Activated gamma-delta T cell treated with Interleukin-2 at 50 U/mL for 16 hours (primary cell): ENCODE measurements around the gene PIGQ.

Experiments used
- DNase-seq: peaks from one replicate; pipeline ENCODE4 v3.0.0-alpha.2; 2020

The PIGQ gene

DNA sequence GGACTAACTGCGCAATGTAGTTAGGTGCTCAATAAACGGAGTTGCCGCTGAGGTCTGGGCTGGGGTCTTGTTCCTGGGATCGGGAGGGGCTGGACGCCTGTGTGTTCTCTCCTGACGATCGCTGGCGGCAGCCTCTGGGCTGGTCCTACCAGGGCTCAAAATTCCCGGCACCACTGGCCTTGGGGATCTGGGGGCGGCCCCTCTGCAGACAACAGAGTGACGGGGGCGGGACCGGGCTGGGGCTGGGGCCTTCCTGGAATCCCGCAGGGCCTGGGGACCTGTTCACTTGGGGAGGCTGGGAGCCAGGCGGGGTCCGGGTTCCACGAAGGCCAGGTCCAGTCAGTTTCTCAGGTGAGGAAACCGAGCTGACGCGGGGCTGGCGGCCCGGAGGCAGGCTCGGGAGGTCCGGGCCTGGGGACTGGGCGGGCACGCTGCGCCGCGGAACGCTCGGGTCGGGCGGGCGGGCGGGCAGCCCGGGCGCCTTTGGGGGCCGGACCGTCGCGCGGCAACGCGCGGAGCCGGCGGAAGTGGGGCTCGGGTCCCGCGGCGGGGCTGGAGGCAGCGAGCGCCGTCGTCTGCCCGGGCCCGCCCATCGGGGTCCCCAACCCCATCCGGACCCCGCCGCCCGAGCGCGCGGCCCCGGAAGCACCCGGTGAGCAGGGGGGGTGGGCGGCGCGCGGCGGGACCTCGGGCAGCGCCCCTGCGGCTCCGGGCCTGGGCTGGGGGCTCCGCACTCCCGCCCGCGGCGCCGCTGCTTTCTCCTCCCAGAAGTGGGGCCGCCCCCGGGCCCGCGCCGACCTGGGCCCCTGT is at the start of gene PIGQ:
TSS of gene PIGQ (plus strand) at position 524 of the 810 bp plus-strand sequence. CDS start 4,107 bp downstream, outside the sequence.
- peak; percentile 52 for DNase-seq

DNA sequence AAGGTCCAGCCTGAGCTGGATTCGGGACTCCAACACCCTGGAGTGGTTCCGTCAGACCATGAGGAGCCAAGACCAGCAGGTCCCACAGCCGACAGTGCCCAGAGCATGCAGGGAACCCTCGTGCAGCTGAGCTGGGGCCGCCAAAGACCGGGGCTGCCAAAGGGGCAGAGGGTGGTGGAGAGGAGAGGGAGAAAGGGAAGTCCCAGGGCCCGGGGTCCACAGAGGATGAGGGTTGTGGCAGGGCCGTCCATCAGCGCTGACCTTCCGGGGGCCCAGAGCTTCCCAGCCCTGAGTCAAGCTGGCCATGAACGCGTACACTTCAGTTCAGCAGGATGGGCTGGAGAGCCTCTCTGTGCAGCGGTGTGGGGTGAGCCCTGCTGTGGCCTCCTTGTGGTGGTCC is 48.9 kb upstream of the PIGQ start:
- no peak for DNase-seq

DNA sequence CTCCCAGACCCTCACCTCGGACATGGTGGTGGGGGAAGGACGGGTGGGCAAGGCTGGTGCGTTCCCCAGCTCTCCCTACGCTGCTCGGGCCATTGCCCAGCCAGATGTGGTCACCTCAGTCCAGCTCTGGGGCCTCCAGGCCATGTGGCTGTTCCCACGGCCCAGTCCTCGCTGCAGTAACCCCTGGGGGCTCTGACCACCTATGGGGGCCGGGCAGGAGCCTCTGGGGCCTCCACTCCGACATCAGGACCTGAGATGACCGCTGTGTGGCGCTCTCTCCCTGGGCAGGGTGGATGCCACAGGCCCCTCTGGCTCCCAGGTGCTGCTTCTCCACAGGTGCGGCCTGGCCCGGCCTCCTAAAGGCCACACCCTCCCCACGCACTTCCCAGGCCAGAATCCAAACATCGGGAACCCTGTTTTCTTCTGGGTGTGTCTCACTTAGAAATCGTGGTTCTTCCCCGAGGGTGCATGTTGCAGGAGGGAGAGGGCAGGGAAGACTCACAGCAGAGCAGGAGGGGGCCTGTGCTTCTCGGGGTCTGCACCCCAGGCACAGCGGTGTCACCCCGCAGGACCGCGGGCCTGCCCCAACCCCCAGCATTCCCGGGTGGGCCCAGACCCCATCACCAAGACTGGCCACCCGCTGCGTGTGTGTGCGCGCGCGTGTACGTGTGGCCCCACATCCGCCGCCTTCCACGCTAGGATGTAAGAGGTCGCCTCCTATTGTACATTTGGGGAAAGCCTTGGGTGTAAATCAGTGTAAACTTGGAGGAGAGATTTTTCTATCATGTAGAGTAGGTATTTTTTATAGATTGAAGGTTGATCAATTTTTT is 48.2 kb upstream of the PIGQ start:
- no peak for DNase-seq

DNA sequence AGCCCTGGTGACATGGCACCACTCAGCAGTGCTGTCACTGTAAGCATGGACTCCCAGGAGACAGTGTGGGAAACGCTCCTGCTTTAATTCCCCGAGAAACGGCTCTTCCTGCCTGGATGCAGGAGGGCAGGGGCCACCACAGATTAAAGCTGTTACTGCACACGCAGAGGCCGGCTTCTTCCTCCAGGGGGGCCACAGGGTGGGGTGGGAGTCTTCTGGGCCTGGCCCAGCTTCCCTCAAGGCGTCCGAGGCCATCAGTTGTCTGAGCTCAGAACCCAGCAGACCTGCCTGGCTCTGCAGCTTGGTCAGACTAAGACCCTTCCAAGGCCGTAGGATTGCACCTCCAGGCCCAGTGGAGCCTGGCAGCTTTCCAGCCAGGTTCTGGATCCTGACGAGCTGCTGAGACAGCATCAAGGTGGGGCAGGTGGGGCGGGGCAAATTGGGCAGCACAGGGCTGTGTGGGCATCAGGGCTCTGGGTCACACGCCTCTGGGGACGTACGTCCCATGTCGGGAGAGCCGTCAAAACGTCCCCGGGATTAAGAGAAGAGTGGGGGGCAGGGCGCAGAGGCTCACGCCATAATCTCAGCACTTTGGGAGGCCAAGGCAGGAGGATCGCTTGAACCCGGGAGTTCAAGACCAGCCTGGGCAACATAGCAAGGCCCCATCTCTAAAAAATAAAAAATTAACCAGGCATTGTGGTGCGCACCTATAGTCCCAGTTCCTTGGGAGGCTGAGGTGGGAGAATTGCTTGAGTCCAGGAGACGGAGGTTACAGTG is 47.3 kb upstream of the PIGQ start:
- no peak for DNase-seq

DNA sequence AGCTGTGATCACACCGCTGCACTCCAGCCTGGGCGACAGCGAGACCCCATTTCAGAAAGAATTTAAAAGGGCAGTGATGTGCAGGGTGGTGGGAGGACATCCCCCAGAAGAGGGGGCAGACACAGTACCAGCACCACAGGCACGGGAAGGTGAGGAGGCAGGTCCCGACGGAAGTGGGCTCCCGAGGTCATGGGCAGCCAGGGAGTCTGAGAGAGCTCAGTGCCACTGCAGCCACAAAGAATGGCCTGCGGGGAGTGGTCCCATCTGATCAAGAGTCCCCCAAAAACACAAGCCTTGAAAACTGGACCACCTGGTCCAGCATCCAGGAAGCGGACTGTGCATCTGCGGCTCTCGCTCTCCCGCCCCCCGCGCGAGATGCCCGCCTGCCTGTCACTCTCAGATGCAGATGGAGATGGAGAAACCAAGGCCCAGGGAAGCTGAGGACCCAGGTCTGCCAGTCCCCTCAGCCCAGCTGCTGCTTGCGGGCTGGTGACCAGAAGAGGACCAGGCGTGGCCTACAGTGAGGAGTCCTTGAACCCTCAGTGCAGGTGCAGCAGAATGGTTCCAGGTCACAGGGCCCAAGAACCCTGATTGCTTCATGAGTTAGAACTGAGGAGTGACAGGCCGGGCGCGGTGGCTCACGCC is 46.5 kb upstream of the PIGQ start:
- DNase-seq = no peak

DNA sequence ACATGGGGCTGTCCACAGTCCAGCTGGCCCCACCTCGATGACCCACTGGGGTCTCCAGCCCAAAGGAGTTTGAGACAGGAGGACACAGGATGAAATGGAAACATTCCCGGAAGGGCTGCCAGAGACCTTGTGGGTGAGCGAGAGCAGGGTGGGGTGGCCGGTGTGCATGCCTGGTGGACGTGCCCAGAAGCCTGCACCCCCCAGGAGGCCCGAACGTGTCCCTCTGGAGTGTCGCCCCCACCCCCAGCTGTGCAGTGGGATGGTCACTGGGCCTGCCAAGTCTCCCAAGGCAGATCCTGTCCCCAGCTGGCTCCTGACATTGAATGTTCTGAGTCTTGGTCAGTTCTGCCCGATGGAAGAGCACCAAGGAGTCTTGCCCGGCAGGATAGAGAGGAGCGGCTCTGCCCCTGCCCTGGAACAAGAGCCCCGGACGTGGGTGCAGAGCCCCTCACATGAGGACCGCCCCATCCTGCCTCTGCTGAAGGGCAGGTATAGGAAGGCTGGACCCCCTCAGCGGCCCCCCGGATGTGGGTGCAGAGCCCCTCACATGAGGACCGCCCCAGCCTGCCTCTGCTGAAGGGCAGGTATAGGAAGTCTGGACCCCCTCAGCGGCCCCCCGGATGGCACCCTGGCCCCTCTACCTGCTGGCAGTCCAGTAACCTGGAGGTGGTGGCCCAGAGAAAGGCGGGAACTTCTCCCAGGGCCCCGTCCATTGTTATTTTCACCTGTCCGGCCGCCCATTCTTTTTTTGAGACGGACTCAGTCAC is 45.3 kb upstream of the PIGQ start:
- DNase-seq = no peak

DNA sequence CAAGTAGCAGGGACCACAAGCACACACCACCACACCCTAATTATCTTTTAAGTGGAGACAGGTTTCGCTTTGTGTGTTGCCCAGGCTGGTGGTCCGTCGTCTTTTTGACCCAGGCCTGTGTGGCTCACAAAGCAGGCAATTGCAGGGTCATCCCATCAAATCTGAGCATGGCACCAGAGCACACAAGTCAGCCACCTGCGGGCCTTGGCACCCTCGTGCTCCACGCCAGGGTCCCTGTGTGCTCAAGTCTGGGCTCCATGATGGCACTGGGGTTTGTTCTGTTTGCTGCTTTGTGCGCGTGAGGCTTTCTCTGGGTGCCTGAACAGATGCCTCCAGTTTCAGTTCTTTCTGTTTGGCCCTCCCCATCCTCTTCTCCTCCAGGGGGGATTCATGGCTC is 44.6 kb upstream of the PIGQ start:
- no peak for DNase-seq

DNA sequence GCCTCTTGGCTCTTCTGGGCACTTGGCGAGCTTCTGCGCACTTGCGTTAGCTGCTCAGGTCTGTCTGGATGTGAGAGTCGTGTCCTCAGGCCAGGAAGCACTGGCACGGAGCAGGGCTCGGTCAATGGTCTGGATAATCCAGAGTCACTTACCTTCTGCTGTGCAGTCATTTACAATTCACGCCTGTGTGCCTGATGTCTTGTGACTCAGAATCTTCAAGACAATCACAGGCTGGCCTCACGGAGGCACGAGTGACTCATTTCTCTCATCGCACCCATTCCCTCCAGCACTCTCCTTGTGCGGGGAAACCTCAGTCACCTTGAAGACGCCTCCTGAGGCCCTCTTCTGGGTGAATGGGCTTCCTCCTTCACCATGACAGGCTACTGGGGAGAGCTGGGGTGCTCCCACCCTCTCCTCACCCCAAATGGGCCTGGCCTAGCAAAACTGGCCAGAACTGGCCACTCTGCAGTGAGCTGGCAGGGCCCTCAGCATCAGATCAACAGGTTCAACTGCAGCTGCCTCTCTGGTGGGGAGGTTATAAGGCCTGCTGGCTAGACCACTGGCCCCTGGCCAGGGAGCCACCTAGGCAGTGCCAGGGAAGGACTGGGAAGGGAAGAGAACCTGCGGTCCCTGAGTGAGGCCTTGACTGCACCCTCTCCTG is 44.1 kb upstream of the PIGQ start:
- peak; percentile 50 for DNase-seq

DNA sequence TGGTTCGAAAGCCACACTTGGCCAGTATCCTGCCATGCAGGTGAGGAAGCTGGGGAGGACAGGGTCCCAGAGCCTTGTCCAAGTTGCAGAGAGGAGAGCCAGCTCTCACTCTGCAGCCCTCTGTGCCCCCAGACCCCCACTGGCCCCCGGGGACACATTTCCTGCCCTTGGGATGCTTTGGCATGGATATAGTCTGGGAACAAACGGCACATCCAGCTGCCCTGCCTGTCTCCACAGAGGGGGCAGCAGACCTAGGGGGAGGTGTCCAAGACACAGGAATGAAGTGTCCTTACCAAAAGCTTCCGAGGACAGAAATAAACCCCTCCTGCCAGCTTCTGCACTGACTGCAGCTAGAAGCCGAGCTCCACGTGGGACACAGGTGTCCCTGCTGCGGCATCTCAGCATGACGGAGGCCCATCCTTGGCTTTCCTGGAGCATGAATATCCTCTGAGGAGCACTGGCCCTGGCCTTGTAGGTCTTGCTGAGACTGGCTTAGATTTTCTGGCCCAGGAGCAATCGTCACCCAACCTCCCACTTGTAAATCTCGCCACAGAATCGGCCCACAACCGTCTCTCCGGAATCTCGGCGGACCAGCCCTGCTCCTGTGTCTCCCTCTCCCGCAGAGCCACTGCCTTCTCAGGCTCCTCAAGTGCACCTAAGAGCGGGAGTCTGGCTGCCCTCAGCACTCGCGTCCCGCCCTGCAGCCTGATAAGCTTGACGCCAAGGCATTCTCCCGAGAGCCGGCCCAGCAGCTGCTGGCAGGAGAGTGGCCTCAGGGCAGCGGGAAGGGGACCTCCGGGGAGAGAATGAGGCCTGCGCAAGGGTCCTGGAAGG is 43.4 kb upstream of the PIGQ start:
- DNase-seq = no peak

DNA sequence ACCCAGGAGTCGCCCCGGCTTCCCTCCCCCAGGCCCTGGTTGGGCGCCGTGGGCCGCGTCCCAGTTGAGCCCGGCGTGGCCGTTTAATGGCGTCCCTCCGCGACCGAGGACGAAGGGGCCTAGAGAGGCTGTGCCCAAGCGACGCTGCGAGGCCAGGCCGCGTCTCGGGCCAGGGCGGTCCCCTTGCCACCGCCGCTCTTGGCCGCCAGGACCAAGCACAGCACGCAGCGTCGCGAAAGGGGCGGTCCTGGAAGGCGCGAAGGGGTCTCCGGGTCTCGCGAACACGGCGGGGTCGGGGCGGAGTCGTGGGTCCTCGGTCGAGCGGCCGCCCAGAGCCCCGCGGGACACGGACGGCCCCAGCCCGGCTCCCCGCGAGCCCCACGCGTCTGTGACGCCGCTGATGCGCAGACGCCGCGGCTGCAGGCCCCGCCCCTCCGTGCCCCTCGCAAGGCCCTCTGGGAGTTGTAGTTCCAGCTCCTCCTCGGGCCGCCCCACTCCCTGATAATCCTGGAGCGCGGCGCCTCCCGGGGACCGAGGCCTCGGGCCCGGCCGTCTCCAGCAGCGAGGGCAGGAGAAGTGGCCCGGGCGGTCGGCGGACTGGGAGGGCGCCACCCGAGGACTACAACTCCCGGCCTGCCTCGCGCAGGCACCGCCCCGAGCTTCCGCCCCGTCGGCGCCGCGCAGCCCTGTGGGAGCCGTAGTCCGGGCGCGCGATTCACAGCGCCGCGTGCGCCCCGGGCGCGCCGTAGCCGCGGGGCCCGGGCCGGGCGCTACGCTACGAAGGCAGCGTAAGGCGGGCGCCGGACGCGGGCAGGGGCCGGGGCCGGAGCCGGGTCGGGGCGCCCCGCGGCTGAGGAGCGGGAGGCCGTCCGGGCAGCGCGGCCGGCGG is 42.5 kb upstream of the PIGQ start, which contains the start of gene CAPN15:
TSS of gene CAPN15 (plus strand) at position 698 of the 889 bp plus-strand sequence. CDS start 19,127 bp downstream, outside the sequence.
- peak; percentile 80 for DNase-seq

DNA sequence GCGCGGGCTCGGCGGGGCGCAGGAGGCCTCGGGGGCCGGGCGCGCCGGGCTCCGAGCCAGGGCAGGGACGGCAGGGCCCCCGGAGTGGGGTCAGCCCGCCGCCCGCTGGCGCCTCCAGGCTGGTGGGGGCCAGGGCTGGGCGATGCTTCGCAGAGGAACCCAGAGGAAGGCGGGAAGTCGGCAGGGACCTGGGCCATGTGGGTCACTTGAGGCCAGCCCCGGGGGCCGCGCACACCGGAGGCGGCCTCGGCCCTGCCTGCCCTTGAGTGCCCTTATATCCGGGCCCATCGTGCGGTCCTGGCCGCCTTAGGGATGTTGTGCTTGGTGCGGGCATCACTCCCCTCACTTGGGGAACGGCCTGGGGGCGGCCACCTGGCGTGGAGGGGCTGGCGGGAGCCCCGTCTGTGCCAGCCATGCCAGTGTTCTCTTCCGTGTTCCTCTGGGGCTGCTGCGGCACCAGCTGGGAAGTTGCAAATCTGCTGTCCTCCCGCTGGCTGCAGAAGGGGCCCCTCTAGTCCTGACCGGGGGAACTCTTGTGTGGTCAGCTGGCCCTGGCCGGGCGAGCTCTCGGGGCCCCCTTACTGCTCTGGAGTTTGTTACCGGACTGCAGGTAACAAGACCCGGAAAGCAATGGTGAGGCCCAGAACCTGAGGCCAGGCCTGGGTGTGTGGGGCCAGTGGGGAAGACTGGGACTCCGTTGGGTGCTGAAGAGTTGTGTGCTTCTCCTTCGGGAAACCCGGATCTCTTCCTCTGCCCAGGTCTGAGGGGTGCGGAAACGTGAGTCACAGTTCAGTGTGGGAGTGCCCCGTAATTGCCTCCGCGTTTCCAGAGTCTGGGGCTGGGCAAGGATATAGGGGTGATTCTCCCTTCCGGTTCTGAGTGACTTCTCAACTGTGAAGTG is 41.4 kb upstream of the PIGQ start:
- DNase-seq = peak; percentile 20

DNA sequence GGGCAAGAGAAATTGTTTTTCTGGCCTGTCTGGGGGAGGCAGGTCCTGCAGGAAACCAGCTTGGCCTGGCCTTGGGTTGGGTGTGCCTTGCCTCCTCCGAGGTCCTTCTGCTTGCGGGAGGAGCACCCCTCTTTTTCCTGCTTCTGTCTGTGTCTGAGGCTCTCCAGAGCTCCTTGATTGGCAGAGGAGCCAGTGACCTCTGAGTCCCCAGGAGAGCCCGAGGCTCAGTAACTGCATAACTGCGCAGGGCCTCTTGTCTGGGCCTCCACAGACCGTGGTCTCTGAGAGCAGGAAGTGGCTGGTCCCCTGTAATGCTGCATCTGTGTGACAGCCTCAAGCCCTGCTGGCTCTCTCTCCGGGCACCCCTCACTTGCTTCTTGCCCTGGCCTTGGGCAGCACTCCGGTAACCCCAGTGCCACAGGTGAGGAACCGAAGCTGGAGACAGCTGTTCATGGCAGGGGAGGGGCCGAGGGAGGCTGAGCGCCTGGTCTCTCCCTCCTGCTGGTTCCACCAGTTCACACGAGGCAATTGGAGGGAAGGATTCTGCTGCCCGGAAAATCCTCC is 40.7 kb upstream of the PIGQ start:
- DNase-seq = peak; percentile 30

DNA sequence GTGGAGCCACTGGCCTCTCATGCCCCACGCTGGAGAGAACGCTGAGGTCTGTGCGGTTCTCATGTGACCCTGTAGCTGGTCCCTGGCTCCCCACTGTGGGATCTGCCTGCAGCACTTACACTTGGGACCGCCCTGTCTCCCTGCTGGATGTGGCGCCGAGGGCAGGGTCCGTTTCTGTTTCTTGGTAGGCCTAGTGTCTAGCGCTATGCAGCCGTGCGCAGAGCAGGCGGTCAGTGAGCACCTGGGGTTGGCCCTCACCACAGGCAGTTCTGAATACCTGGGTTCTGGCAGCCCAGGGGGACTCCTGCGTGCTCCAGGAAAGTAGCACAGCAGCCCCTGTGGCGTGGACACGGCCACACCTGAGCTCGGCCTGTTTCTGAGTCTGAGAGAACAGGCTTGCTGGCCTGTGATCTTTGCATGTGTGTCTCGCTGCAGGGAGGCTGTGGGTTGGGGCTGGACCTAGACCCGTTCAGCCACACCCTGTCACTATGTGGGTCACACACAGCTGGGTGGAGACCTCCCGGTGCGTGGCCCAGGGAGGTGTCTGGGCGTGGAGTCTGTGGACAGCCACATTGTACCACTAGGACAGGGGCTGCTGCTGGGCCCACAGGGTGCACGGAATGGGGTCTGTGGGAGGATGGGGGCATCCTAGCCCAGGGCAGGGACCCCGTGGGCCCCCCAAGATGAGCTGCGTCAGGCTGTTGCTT is 39.5 kb upstream of the PIGQ start:
- DNase-seq = no peak

DNA sequence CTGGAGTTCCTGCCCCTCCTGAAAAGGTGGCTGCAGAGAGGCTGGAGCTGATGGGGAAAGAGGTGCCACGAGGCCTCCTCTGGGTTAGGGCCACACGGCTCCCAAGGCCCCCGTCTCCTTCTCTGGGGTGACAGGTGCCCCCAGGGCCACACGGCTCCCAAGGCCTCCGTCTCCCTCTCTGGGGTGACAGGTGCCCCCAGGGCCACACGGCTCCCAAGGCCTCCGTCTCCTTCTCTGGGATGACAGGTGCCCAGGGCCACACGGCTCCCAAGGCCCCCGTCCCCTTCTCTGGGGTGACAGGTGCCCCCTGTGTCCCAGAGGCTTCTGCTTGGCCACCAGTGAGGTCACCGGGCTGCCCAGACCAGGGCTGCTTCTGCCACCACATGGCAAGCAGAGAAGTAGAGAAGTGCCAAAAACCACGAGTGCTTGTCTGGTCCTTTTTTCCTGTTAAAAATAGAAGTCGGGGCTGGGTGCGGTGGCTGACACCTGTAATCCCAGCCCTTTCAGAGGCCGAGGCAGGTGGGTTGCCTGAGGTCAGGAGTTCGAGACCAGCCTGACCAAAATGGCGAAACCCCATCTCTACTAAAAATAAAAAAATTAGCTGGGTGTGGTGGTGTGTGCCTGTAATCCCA is 38.2 kb upstream of the PIGQ start:
- DNase-seq = no peak

DNA sequence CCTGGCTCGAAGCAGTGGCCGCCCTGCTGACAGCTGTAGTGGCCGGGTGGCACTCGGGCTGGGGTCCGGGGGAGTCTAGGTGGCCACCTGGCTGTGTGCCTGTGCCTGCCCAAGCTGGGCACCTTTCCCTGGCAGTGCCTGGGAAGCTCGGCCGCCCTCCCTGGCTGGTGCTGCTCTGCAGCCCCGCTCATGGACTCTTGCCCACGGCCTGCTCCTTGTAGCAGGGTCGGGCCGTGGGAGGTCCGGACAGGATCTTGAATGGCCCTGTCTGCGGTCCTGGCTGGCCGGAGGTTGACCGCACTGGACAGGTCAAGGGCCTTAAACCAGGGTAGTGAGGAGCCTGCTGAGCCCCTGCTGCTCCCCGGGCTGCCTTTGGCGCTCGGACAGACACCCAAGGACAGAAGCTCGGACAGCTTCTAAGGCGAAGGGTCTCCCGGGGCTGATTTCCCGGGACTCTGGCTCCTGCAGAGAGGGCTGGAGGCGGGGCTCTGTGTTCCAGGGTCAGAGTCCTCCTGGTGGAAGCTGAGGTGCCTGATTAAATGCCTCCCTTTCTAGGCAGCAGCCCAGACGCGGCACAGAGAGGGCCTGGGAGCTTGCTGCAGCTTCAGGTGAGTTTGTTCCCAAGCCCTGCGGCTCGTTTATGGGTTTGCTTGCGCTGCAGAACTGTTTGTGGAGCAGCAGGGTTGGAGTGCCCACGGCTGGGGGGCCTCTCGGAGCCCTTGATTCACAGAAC is 36.2 kb upstream of the PIGQ start:
- DNase-seq = no peak

DNA sequence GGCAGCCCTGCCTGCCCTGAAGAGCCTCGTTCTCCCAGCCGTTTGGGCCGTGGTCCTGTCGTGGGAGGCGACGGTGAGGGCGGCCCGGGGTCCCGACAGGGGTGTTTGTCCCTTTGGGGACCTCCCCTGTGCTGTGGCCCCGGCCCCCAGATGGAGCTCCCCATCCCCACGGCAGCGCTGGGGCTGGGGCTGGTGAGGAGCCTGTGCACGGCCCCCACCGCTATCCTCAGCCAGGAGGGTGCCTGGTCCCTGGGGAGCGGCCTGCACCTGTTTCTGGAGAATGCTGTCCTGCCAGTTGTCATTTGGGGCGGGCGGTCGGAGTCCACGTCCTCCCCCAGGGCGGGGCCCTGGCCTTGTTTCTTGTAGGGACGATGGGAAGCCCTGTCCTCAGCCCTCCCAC is 35.6 kb upstream of the PIGQ start:
- DNase-seq = no peak
